WTC11 (cell line): ENCODE measurements around the gene SLC25A22. TPM values are rescaled to one million over a fixed set of nuclear protein-coding genes. Genes with fewer than 3 reads are reported as not detected.

Experiments
- CBFB ChIP-seq: sonication (generic); formaldehyde crosslinking; IDR thresholded peaks from 2 replicates; pipeline ENCODE4 v1.8.1; 2022; ENCODE audit warnings: mild to moderate bottlenecking, low read depth, missing genetic modification reagents
- CREB1 ChIP-seq: sonication (generic); formaldehyde crosslinking; IDR thresholded peaks from 2 replicates; pipeline ENCODE4 v1.8.0; 2023; ENCODE audit warnings: mild to moderate bottlenecking, missing genetic modification reagents
- GABPB1 ChIP-seq: sonication (generic); formaldehyde crosslinking; IDR thresholded peaks from 2 replicates; pipeline ENCODE4 v1.8.1; 2023; ENCODE audit warnings: mild to moderate bottlenecking, missing genetic modification reagents
- HMGA2 ChIP-seq: fragments of 250-450 bp; sonication (Bioruptor Pico); IDR thresholded peaks from 2 replicates; pipeline ENCODE4 v1.4.0; 2021; ENCODE audit warnings: mild to moderate bottlenecking, moderate library complexity
- JAZF1 ChIP-seq: fragments of 250-450 bp; sonication (Bioruptor Pico); IDR thresholded peaks from 2 replicates; pipeline ENCODE4 v1.9.0; 2021; ENCODE audit warnings: moderate library complexity, mild to moderate bottlenecking, inconsistent platforms
- NFE2L1 ChIP-seq: sonication (generic); formaldehyde crosslinking; IDR thresholded peaks from 2 replicates; pipeline ENCODE4 v1.8.1; 2023; ENCODE audit warnings: missing genetic modification reagents
- NFYB ChIP-seq: sonication (generic); formaldehyde crosslinking; conservative IDR thresholded peaks from 2 replicates; pipeline ENCODE4 v1.8.0; 2022; ENCODE audit warnings: low read depth, missing genetic modification reagents
- NR2C2 ChIP-seq: sonication (generic); formaldehyde crosslinking; IDR thresholded peaks from 2 replicates; pipeline ENCODE4 v1.8.0; 2022; ENCODE audit warnings: mild to moderate bottlenecking, missing genetic modification reagents
- OVOL2 ChIP-seq: fragments of 250-450 bp; sonication (Bioruptor Pico); IDR thresholded peaks from 2 replicates; pipeline ENCODE4 v1.9.0; 2021; ENCODE audit warnings: mild to moderate bottlenecking, borderline replicate concordance
- SOX15 ChIP-seq: fragments of 250-450 bp; sonication (Bioruptor Pico); IDR thresholded peaks from 2 replicates; pipeline ENCODE4 v1.9.0; 2021; ENCODE audit warnings: mild to moderate bottlenecking
- SP1 ChIP-seq: sonication (generic); formaldehyde crosslinking; conservative IDR thresholded peaks from 2 replicates; pipeline ENCODE4 v1.8.1; 2022; ENCODE audit warnings: missing genetic modification reagents
- TCF7 ChIP-seq: sonication (generic); formaldehyde crosslinking; IDR thresholded peaks from 2 replicates; pipeline ENCODE4 v1.8.0; 2022; ENCODE audit warnings: mild to moderate bottlenecking, low read depth, missing genetic modification reagents, moderate library complexity
- TEAD4 ChIP-seq: sonication (generic); formaldehyde crosslinking; IDR thresholded peaks from 2 replicates; pipeline ENCODE4 v1.8.0; 2022; ENCODE audit warnings: mild to moderate bottlenecking, missing genetic modification reagents
- ZBTB21 ChIP-seq: sonication (generic); formaldehyde crosslinking; IDR thresholded peaks from 2 replicates; pipeline ENCODE4 v1.8.1; 2023; ENCODE audit warnings: mild to moderate bottlenecking, missing genetic modification reagents, borderline replicate concordance
- ZNF121 ChIP-seq: sonication (generic); formaldehyde crosslinking; IDR thresholded peaks from 2 replicates; pipeline ENCODE4 v1.8.0; 2023; ENCODE audit warnings: missing genetic modification reagents
- ZNF138 ChIP-seq: sonication (generic); formaldehyde crosslinking; conservative IDR thresholded peaks from 2 replicates; pipeline ENCODE4 v1.8.1; 2022; ENCODE audit warnings: mild to moderate bottlenecking, moderate library complexity, missing genetic modification reagents
- ZNF232 ChIP-seq: sonication (generic); formaldehyde crosslinking; IDR thresholded peaks from 2 replicates; pipeline ENCODE4 v1.8.0; 2022; ENCODE audit warnings: mild to moderate bottlenecking, missing genetic modification reagents
- total RNA-seq: library from RNA; stranded (reverse); gene quantifications from 3 replicates; pipeline ENCODE4 v1.2.3, GENCODE V29; 2021
- TF ChIP-seq, protein P1 (sequence below): sonication (generic); formaldehyde crosslinking; IDR thresholded peaks from 2 replicates; pipeline ENCODE4 v1.8.0; 2023; ENCODE audit warnings: missing genetic modification reagents, mild to moderate bottlenecking, borderline replicate concordance
- TF ChIP-seq, protein P2 (sequence below): sonication (generic); formaldehyde crosslinking; conservative IDR thresholded peaks from 2 replicates; pipeline ENCODE4 v1.8.1; 2023; ENCODE audit warnings: mild to moderate bottlenecking, low read depth, missing genetic modification reagents, moderate library complexity
- TF ChIP-seq, protein P3 (sequence below): sonication (generic); formaldehyde crosslinking; IDR thresholded peaks from 2 replicates; pipeline ENCODE4 v1.8.1; 2023; ENCODE audit warnings: mild to moderate bottlenecking, missing genetic modification reagents
- TF ChIP-seq, protein P4 (sequence below): fragments of 250-450 bp; sonication (Bioruptor Pico); IDR thresholded peaks from 2 replicates; pipeline ENCODE4 v1.9.0; 2021; ENCODE audit warnings: moderate library complexity, mild to moderate bottlenecking, inconsistent platforms, borderline replicate concordance
- TF ChIP-seq, protein P5 (sequence below): sonication (generic); formaldehyde crosslinking; IDR thresholded peaks from 2 replicates; pipeline ENCODE4 v1.8.0; 2023; ENCODE audit warnings: missing genetic modification reagents
- TF ChIP-seq, protein P6 (sequence below): fragments of 200-600 bp; IDR thresholded peaks from 2 replicates; pipeline ENCODE4 v1.8.0; 2022; ENCODE audit warnings: antibody characterized with exemption
- TF ChIP-seq, protein P7 (sequence below): sonication (generic); formaldehyde crosslinking; IDR thresholded peaks from 2 replicates; pipeline ENCODE4 v1.8.1; 2023; ENCODE audit warnings: mild to moderate bottlenecking, missing genetic modification reagents, borderline replicate concordance

SLC25A22 gene
- total RNA-seq, 1 experiment from 2014 or later = 44.8 TPM

DNA sequence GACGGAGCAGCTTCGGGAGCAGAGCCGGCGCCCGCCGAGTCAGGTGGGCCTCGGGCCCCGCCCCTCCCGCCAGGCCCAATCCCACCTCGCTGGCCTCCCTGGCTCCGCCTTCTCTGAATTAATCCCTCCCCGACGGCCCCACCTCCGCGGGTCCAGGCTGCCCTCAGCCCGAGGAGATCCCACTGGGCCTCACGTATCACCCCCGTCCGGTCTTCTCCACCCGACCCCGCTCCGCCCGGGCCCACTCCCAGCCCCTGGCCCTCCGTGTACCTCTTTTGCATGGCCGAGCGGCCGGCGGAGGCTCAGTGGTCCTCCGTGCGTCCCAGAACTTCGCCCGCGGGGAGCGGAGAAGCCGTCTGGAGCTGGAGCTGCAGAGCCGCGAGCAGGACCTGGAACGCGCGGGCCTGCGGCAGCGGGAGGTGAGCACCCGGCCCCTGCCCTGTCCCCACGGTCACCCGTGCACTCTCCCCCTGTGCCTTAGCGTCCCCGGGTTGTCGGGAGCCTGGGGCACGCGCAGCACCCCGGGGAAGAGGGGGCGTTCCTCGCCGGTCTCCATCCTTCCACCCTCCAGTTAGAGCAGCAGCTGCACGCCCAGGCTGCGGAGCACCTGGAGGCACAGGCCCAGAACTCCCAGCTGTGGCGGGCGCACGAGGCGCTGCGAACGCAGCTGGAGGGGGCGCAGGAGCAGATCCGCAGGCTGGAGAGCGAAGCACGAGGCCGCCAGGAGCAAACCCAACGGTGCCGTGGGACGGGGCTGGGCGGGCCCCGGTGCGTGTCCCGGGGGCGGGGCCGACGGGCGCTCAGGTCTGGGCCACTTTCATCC lies 32.4 kb upstream of the SLC25A22 start (continued):
- TF ChIP-seq, protein P1, sequence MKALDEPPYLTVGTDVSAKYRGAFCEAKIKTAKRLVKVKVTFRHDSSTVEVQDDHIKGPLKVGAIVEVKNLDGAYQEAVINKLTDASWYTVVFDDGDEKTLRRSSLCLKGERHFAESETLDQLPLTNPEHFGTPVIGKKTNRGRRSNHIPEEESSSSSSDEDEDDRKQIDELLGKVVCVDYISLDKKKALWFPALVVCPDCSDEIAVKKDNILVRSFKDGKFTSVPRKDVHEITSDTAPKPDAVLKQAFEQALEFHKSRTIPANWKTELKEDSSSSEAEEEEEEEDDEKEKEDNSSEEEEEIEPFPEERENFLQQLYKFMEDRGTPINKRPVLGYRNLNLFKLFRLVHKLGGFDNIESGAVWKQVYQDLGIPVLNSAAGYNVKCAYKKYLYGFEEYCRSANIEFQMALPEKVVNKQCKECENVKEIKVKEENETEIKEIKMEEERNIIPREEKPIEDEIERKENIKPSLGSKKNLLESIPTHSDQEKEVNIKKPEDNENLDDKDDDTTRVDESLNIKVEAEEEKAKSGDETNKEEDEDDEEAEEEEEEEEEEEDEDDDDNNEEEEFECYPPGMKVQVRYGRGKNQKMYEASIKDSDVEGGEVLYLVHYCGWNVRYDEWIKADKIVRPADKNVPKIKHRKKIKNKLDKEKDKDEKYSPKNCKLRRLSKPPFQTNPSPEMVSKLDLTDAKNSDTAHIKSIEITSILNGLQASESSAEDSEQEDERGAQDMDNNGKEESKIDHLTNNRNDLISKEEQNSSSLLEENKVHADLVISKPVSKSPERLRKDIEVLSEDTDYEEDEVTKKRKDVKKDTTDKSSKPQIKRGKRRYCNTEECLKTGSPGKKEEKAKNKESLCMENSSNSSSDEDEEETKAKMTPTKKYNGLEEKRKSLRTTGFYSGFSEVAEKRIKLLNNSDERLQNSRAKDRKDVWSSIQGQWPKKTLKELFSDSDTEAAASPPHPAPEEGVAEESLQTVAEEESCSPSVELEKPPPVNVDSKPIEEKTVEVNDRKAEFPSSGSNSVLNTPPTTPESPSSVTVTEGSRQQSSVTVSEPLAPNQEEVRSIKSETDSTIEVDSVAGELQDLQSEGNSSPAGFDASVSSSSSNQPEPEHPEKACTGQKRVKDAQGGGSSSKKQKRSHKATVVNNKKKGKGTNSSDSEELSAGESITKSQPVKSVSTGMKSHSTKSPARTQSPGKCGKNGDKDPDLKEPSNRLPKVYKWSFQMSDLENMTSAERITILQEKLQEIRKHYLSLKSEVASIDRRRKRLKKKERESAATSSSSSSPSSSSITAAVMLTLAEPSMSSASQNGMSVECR (CRISPR knock-in tag) = 0 out of 2 replicates have a peak, but pooled peaks have one; percentile 17
- TF ChIP-seq NR2C2 = no peak
- TF ChIP-seq, protein P2, sequence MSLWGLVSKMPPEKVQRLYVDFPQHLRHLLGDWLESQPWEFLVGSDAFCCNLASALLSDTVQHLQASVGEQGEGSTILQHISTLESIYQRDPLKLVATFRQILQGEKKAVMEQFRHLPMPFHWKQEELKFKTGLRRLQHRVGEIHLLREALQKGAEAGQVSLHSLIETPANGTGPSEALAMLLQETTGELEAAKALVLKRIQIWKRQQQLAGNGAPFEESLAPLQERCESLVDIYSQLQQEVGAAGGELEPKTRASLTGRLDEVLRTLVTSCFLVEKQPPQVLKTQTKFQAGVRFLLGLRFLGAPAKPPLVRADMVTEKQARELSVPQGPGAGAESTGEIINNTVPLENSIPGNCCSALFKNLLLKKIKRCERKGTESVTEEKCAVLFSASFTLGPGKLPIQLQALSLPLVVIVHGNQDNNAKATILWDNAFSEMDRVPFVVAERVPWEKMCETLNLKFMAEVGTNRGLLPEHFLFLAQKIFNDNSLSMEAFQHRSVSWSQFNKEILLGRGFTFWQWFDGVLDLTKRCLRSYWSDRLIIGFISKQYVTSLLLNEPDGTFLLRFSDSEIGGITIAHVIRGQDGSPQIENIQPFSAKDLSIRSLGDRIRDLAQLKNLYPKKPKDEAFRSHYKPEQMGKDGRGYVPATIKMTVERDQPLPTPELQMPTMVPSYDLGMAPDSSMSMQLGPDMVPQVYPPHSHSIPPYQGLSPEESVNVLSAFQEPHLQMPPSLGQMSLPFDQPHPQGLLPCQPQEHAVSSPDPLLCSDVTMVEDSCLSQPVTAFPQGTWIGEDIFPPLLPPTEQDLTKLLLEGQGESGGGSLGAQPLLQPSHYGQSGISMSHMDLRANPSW (CRISPR knock-in tag) = no peak
- no peak for TF ChIP-seq ZNF232 (CRISPR knock-in tag)
- TF ChIP-seq ZBTB21 (CRISPR knock-in tag) = no peak
- TF ChIP-seq ZNF138 (CRISPR knock-in tag) = no peak
- TF ChIP-seq ZNF121 (CRISPR knock-in tag) = 0 out of 2 replicates have a peak, but pooled peaks have one; percentile 20
- peak; percentile 20; the same call in 1 of the 2 replicates for TF ChIP-seq SP1 (CRISPR knock-in tag)
- TF ChIP-seq, protein P3, sequence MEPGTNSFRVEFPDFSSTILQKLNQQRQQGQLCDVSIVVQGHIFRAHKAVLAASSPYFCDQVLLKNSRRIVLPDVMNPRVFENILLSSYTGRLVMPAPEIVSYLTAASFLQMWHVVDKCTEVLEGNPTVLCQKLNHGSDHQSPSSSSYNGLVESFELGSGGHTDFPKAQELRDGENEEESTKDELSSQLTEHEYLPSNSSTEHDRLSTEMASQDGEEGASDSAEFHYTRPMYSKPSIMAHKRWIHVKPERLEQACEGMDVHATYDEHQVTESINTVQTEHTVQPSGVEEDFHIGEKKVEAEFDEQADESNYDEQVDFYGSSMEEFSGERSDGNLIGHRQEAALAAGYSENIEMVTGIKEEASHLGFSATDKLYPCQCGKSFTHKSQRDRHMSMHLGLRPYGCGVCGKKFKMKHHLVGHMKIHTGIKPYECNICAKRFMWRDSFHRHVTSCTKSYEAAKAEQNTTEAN (CRISPR knock-in tag) = no peak
- TF ChIP-seq NFYB = peak; percentile 32; the same call in 1 of the 2 replicates
- TF ChIP-seq CBFB = no peak
- no peak for TF ChIP-seq OVOL2
- TF ChIP-seq, protein P4, sequence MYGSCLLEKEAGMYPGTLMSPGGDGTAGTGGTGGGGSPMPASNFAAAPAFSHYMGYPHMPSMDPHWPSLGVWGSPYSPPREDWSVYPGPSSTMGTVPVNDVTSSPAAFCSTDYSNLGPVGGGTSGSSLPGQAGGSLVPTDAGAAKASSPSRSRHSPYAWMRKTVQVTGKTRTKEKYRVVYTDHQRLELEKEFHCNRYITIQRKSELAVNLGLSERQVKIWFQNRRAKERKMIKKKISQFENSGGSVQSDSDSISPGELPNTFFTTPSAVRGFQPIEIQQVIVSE (CRISPR knock-in tag) = no peak
- TF ChIP-seq, protein P5, sequence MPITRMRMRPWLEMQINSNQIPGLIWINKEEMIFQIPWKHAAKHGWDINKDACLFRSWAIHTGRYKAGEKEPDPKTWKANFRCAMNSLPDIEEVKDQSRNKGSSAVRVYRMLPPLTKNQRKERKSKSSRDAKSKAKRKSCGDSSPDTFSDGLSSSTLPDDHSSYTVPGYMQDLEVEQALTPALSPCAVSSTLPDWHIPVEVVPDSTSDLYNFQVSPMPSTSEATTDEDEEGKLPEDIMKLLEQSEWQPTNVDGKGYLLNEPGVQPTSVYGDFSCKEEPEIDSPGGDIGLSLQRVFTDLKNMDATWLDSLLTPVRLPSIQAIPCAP = peak; percentile 54; the same call in 1 of the 2 replicates
- no peak for TF ChIP-seq SOX15 (CRISPR knock-in tag)
- TF ChIP-seq TEAD4 = no peak
- TF ChIP-seq CREB1 = no peak
- TF ChIP-seq, protein P6, sequence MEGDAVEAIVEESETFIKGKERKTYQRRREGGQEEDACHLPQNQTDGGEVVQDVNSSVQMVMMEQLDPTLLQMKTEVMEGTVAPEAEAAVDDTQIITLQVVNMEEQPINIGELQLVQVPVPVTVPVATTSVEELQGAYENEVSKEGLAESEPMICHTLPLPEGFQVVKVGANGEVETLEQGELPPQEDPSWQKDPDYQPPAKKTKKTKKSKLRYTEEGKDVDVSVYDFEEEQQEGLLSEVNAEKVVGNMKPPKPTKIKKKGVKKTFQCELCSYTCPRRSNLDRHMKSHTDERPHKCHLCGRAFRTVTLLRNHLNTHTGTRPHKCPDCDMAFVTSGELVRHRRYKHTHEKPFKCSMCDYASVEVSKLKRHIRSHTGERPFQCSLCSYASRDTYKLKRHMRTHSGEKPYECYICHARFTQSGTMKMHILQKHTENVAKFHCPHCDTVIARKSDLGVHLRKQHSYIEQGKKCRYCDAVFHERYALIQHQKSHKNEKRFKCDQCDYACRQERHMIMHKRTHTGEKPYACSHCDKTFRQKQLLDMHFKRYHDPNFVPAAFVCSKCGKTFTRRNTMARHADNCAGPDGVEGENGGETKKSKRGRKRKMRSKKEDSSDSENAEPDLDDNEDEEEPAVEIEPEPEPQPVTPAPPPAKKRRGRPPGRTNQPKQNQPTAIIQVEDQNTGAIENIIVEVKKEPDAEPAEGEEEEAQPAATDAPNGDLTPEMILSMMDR = no peak
- TF ChIP-seq NFE2L1 = no peak
- TF ChIP-seq TCF7 (CRISPR knock-in tag) = no peak
- TF ChIP-seq GABPB1 = no peak
- TF ChIP-seq, protein P7, sequence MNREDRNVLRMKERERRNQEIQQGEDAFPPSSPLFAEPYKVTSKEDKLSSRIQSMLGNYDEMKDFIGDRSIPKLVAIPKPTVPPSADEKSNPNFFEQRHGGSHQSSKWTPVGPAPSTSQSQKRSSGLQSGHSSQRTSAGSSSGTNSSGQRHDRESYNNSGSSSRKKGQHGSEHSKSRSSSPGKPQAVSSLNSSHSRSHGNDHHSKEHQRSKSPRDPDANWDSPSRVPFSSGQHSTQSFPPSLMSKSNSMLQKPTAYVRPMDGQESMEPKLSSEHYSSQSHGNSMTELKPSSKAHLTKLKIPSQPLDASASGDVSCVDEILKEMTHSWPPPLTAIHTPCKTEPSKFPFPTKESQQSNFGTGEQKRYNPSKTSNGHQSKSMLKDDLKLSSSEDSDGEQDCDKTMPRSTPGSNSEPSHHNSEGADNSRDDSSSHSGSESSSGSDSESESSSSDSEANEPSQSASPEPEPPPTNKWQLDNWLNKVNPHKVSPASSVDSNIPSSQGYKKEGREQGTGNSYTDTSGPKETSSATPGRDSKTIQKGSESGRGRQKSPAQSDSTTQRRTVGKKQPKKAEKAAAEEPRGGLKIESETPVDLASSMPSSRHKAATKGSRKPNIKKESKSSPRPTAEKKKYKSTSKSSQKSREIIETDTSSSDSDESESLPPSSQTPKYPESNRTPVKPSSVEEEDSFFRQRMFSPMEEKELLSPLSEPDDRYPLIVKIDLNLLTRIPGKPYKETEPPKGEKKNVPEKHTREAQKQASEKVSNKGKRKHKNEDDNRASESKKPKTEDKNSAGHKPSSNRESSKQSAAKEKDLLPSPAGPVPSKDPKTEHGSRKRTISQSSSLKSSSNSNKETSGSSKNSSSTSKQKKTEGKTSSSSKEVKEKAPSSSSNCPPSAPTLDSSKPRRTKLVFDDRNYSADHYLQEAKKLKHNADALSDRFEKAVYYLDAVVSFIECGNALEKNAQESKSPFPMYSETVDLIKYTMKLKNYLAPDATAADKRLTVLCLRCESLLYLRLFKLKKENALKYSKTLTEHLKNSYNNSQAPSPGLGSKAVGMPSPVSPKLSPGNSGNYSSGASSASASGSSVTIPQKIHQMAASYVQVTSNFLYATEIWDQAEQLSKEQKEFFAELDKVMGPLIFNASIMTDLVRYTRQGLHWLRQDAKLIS (CRISPR knock-in tag) = no peak; the same call in 1 of the 2 replicates
- TF ChIP-seq HMGA2 = no peak
- TF ChIP-seq JAZF1 = no peak
